HG02938 (cell line): Measurements from ENCODE around the gene NCKAP1.
"Not testable (repeated sequence)": the region's sequence is repeated elsewhere in the genome, so short reads cannot be mapped to it uniquely, and the experiment has no call there.

ENCODE experiments used
- ATAC-seq: cut with Tn5 transposase; IDR thresholded peaks from one replicate; pipeline ENCODE4 v1.9.1; 2021; ENCODE audit warnings: mild to moderate bottlenecking, moderate library complexity; ENCODE audit not compliant: unreplicated experiment

NCKAP1 gene

DNA sequence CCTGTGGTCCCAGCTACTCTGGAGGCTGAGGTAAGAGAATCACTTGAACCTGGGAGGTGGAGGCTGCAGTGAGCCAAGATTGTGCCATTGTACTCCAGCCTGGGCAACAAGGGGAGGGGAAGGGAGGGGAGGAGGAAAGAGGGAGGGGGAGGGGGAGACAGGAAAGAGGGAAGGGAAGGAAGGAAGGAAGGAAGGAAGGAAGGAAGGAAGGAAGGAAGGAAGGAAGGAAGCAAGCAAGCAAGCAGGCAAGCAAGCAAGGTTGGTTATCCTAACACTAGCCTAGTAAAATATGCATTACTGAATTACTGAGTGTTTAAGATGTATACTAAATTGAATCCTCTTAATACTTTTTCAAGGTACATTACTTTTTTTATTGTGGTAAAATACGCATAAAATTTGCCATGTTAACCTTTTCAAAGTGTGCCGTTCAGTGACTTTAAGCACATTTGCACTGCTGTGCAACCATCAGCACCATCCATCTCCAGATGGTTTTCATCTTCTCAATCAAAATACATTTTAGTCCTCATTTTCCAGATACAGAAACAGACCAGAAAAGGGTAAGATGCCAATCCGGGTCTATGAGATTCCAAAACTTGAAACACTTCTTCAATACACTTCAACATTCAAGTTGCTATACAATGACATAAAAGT lies 28.9 kb downstream of the NCKAP1 start:
- no peak for ATAC-seq

DNA sequence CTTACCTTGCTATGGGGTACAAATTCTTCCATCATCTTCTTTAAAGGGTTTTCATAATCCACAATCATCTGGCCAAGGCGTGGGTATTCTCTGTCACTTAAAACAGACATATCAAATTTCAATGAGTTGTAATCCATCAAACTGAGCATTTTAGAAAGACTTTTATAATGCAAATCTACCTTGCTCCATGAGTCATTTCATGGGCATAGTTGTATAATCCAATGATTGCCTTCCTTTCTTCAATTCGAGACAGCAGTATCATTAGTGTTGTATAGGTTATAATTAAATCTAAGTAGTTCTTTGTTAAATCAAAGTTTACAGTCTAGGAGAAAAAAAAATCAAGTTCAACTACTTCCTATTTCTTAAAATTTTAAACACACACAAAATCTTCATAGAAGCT lies 36.3 kb downstream of the NCKAP1 start:
- no peak for ATAC-seq

DNA sequence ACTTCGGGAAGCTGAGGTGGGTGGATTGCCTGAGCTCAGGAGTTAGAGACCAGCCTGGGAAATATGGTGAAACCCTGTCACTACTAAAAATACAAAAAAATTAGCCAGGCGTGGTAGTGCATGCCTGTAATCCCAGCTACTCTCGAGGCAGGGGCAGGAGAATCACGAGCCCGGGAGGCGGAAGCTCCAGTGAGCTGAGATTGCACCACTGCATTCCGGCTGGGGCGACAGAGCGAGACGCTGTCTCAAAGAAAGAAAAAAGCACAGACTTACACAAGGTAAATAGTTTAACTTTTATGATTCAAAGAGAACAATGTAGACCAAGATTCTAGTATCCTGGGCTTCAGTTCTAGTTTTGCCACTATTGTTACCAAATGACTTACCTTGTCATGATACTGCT lies 37.4 kb downstream of the NCKAP1 start:
- no peak for ATAC-seq

DNA sequence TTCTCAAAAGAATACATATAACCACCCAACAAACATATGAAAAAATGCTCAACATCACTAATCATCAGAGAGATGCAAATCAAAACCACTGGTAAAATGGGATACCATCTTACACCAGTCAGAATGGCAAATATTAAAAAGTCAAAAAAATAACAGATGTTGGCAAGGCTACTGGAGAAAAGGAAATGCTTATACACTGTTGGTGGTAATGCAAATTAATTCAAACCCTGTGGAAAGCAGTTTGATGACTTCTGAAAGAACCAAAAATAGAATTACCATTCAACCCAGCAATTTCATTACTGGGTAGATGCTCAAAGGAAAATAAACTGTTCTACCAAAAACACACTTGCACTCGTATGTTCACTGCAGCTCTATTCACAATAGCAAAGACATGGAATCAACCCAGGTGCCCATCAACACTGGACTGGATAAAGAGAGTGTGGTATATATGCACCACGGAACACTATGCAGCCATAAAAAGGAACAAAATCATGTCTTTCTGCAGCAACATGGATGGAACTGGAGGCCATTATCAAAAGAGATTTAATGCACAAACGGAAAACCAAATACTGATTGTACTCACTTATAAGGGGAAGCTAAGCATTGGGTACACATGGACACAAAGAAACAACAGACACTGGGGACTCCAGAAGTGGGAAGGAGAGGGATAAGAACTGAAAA lies 38.8 kb downstream of the NCKAP1 start:
- ATAC-seq, result no peak

DNA sequence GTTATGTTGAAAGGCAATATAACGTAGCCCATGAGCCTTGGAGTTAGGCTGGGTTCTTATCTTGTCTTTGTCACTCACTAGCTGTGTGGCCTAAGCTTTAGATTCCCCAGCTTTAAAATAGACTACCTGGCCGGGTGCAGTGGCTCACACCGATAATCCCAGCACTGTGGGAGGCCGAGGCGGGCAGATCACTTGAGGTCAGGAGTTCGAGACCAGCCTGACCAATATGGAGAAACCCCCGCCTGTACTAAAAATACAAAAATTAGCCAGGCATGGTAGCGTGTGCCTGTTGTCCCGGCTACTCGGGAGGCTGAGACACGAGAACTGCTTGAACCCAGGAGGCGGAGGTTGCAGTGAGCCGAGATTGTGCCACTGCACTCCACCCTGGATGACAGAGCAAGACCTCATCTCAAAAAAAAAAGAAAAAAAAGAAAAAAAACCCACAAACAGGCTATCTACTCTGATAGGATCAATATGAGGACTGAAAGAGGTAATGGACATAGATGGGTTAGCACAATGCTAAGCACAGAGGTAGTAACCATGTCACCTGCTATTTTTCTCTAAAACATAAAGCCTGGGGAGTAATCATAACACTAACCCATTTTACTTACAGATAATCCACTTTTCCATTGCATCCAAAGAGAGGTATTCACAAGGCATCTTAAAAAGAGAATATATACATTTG lies 43.9 kb downstream of the NCKAP1 start:
- ATAC-seq, result no peak

DNA sequence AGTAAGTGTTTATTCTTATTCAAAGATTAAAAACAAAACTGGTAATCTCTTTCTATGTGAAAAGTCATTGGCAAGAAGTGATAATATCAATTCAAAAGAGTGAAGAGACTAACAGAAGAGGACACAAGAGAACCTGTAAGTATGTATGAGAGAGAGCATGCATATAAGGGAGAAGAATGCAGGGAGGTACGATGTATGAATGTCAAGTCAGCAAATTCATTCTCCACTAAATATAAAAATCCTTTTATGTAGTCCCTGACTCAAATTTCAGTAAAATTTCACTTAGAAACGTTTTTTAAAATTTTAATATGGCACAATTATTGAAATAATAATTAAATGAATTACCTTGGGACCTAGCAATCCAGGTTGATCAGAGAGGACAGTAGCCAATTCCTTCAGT lies 55.3 kb downstream of the NCKAP1 start:
- ATAC-seq, result no peak

DNA sequence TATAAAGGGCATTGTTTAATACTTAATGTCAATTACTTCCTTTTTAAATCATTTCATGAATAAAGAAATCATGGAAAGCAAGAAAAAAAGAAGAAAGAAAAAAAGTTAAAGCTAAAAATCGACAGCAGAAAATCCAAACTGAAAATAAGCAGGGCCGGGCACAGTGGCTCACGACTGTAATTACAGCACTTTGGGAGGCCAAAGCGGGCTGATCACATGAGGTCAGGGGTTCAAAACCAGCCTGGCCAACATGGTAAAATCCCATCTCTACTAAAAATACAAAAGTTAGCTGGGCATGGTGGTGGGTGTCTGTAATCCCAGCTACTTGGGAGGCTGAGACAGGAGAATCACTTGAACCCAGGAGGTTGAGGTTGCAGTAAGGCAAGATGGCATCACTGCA lies 56.8 kb downstream of the NCKAP1 start:
- not testable (repeated sequence) for ATAC-seq

DNA sequence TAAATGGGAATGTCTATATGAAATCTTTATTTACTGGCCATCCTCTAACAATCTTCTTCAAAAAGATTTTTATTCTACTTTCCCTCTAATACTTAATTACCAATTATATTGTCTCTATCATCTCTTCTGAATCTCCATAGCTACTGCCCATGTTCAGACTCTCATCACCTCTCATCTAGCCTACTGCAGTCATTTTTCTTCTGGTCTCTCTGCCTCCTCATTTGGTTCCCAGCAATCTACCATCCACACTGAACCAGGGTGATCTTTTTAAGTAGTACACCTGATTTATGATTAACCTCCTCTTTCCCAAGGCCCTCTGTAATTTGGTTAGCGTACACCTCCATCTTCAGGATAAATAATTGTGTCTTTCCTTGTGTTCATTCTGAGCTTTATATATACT lies 57.6 kb downstream of the NCKAP1 start:
- ATAC-seq, result no peak

DNA sequence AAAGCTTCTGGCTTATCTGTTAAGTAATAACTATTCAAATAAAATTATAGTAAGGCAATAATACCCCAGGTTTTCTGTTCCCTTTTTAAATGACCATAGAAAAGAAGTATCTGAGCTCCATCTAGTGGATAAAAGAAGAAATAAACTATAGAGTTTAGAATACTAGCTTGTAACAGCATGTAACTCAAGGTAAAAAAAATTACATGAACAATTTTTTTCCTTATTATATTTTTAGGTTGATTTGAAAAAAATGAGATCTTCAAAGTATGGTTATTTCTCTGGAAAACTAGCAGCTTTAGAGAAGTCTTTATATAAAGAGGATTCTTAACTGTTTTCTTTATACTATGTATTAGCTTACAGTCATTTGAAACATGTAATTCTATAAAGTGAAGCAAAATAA lies 58.1 kb downstream of the NCKAP1 start:
- peak; percentile 67 for ATAC-seq

DNA sequence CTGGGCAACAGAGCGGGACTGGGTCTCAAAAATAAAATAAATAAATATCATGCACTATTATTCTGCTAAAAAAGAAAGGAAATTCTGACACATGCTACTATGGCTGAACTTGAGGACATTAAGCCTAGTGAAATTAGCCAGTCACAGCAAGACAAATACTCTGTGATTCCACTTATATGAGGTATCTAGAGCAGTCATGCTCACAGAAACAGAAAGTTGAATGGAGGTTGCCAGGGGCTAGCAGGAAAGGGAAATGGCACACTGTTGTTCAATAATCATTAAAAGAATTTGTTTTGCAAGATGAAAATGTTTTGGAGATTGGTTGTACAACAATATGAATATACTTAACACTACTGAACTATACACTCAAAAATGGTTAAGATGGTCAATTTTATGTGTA lies 60.8 kb downstream of the NCKAP1 start:
- peak; percentile 68 for ATAC-seq

DNA sequence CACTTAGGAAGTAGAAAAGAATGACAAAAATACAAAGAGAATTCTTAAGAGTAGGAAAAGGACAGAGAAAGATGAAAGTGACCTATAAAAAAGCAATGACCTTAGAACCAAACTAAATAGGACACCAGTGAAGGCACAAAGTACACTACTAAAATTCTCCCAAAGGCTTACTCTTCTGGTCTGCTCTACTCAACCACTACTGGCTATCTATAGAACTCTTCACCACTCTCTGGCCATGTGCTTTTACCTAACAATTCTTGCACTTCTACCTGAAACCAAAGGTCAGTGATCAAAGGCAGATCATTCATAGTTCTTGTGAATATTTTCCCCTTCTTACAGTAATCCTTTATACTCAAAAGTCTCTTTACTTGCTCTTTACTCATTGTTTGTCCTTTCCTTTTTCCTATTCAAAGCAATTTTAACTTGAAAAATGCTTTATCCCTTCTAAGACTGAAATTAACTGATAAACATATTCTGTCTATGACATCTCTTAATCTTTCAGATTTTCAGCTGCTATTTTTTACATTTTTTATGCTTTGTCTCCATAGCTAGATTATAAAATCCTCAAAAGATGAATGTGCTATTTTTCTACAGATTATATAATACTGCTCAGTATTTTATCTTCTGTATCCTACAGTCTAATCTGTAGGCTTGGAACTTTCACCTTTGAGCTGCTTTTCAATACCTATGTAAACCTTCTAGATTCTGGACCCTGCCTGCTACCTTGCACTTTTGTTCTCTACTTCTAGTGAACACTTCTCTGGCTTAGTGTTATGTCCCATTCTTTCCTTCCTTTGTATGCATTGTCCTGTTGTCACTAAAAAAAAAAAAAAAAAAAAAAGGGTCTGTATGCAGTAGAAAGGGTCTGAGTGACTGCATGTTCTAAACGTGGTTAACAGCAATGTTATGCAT lies 64.6 kb downstream of the NCKAP1 start:
- ATAC-seq, result peak; percentile 35

DNA sequence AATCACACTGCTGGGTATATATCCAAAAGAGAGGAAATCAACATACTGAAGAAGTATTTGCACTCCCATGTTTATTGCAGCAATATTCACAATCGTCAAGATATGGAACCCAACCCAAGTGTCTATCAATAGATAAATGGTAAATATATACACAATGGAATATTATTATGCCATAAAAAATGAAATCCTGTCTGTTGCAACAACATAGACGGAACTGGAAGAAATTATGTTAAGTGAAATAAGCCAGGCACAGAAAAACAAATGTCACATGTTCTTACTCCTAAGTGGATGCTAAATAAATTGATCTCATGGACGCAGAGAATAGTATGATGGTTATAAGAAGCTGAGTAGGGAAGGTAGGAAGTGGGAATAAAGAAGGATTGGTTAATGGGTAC lies 65.7 kb downstream of the NCKAP1 start:
- no peak for ATAC-seq

DNA sequence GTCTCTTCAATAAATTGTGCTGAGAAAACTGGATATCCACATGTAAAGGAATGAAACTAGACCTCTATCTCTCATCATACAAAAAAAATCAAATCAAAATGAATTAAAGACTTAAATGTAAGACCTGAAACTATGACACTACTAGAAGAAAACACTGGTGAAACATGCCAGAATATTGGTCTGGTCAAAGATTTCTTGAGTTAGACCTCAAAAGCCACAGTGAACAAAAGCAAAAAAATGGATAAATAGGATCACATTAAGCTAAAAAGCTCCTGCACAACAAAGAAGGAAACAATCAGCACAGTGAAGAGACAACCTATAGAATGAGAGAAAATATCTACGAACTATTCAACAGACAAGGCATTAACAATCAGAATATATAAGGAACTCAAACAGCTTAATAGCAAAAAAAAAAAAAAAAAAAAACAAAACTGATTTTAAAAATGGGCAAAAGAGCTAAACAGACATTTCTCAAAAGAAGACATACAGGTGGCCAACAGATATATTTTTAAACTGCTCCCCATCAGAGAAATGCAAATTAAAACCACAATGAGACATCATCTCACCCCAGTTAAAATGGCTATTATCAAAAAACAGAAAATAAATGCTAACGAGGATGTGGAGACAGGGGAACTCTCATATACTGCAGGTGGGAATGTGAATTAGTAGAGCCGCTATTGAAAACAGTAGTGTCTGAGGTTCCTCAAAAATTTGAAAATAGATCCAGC lies 66.3 kb downstream of the NCKAP1 start:
- ATAC-seq, result peak; percentile 56

DNA sequence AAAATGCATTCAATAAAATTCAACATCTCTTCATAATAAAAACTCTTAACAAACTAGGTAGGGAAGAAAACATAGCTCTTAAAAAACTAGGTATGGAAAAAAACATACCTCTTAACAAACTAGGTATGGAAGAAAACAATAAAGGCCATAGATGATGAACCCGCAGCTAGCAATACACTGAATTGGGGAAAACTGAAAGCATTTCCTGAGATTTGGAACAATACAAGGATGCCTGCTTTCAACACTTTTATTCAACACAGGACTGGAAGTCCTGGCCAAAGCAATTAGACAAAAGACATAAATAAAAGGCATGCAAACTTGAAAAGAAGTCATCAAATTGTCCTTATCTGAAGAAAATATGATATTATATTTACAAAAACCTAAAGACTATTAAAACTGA lies 67.8 kb downstream of the NCKAP1 start:
- ATAC-seq, result no peak

DNA sequence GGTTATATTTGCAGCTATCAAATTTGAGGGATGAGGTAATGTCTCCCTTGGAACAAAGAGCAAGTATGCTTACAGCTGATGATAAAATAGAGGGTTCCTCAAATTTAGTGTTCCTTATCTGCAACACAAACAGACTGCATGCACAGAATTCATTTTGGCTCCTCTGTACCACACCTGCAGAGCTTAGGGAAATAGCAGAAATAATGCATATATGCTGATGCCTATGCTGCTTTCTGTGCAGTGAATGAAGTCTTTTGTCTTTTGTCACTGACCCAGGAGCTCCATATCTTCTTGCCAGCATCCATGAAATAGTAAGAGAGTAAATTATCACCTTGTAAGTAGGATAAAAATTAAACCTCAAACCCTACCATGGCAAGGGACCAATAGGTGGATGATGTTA lies 69.8 kb downstream of the NCKAP1 start:
- no peak for ATAC-seq

DNA sequence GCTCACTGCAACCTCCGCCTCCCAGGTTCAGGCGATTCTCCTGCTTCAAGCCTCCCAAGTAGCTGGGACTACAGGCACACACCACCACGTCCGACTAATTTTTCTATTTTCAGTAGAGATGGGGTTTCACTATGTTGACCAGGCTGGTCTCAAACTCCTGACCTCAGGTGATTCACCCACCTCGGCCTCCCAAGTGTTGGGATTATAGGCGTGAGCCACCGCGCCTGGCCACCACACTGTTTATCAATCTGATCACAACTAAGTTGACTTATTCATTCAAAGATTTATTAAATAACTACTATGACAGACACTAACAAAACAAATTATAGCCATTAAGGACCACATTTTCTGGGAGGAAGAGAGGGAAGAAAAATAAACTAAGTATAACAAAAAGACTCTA lies 71.9 kb downstream of the NCKAP1 start:
- not testable (repeated sequence) for ATAC-seq

DNA sequence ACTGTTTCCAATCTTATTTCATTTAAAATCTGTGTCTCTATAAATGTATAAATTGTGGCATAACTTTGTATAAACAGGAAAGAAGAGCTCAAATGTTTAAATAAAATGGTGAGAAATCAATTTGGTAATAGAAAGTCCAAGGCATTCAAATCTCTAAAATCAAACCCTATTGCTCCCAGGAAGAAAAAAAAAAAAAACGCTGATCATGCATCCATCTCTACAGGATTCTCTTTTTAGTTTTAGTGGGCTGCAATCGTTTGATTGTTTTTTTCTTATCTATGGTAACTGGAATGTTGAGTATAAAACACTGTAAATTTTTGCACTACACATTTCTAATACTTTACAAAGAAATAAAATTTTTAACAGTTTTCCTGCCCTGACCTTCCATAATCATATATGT lies 75.6 kb downstream of the NCKAP1 start:
- ATAC-seq, result no peak

DNA sequence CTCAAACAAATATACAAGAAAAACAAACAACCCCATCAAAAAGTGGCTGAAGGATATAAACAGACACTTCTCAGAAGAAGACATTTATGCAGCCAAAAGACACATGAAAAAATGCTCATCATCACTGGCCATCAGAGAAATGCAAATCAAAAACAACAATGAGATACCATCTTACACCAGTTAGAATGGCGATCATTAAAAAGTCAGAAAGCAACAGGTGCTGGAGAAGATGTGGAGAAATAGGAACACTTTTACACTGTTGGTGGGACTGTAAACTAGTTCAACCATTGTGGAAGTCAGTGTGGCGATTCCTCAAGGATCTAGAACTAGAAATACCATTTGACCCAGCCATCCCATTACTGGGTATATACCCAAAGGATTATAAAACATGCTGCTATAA lies 77.4 kb downstream of the NCKAP1 start:
- ATAC-seq, result not testable (repeated sequence)

DNA sequence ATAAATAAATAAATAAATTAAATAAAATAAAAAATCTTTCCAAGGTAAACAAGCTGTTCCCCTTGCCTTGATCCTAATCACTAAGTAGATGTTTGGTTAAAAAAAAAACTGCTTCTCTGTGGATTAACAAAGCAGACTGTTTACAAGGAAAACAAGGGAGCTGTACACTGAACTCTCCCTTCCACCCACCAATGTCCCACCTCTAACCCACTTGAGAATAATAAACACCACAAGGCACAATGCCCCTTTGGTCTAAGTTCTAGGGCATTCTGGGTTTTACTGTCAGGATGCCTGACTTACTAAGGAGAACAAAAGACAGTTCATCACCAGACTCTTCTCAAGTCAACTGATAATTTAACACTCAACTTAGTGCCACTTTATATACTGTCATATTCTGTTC lies 83.5 kb downstream of the NCKAP1 start:
- ATAC-seq, result no peak

DNA sequence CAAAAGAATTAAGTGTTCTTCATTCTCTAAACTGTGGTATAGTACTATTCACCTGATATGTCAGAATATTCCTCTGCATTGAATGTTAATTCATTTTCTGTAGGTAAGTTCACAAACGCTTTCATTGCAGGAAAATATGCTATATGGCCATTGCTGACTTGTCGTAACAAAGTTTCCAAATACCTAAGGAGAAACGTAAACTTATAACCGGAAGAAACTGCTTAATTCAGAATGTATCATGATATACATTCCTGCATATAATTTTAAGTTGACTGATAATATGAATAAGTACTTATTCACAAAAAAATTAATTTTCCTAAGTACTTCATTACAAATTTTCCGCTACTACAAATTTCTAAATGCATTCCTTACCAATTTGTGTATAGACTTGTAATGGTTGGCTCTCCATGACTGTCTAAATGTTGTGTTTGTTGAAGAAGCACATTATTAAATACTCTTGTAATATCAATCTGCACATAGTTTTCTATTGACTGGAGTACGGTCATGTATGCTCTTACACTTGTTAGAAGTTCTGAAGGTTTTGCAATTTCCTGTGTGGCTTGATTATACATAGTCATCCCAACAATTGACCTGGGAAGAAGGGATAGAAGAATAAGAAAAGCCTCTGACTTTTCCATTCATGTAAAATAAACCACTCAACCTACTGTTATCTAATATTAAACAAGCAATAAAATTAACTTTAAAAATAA lies 85.4 kb downstream of the NCKAP1 start:
- no peak for ATAC-seq
